HG03025 (cell line): Measurements from ENCODE around the gene DFFB.
"Not testable (repeated sequence)": the region's sequence is repeated elsewhere in the genome, so short reads cannot be mapped to it uniquely, and the experiment has no call there.

ENCODE experiments used
- ATAC-seq: cut with Tn5 transposase; IDR thresholded peaks from one replicate; pipeline ENCODE4 v1.9.1; 2021; ENCODE audit warnings: mild to moderate bottlenecking, moderate library complexity; ENCODE audit not compliant: unreplicated experiment, low FRiP score

DFFB gene

DNA sequence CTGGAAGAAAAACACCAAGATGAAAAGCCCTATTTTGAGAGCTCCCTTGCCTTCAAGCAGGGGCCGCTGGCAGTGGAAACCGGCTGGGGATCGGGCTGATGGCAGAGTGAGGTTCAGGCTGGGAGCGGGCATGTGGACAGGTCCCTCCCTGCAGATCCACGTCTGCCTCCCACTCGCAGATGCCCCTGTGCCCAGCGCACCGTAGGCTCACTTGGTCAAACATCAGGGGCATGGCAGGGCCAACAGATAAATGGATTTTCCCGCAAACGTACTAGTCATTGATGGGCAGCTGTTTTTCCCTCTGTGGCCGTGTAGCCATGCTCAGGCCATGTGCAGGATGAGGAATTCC, 49.4 kb downstream of the DFFB start:
- no peak for ATAC-seq

DNA sequence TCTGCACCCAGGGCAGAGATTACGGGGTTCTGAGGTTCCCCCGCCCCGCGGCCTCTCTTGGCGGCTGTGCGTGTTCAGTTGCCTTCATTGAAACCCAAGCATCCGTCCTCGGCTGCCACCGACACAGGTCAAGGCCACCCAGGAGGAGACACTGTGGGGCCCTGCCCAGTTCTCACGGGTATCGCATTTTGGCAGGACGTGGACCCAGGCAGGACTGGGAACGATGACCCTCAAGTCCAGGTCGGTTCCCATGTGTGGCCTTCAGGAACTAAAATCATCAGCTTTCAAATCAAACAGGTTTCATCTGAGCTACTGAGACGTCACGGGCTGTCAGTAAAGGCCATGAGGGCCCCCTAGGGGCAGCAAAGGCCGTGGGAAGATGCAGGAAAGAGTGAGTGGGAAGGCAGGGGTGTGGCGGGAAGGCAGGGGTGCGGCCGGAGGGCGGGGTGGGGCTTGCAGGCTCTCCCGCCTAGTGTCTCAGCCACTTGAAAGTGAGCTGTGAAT, 49.8 kb downstream of the DFFB start:
- ATAC-seq = no peak

DNA sequence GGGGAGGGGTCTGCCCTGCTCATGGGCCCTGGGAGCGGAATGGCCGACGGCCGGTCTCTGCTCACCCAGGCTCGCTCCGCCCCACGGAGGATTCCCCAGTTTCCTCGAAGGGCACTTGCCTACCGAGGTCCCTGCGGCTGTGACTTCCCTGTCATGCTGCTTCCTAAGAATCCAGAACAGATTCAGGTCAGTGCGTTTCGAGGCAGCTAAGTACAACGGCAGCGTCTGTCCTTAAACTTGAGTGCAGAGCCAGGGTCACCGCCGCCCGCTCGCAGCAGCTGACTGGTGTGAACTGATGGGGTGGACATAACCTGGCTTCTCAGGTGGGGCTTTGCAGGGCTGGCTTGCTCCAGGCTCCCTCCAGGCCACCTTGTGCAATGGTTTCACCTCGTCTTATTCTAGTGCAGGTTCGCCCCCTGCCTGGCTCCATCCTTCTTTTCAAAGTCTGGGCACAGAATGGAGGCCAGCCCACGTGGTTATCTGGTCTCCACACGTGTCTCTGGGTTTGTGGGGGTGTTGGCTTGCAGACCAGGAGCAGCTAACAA, 50.4 kb downstream of the DFFB start:
- no peak for ATAC-seq

DNA sequence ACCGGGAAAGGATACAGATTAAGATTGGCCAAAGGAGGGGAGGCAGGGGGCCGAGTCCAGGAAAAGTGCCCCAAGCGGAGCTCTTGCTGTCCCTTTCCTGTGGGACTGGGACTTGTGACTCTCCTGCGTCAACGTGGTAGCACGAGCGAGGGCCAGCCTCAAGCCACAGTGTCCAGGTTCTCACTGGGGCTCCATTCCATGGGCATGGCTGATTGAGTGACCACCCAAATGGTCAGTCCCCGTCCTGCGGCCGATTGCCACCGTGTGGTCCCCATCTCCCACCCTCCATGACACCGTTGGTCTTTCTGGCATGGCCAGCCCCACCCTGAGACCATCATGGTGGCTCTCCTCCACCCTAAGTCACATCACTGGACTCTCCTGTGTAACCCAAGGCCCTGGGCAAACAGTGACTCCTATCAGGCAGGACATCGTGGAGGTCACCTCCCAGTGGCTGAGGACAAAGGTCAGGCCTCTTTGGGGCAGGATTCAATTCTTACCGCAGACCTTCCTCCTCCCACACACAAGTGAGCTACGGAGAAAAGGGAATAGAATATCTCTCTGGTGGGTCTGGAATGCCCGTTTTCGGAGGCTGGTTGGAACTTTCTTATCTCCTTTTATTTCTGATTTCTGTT, 51.7 kb downstream of the DFFB start:
- ATAC-seq = no peak

DNA sequence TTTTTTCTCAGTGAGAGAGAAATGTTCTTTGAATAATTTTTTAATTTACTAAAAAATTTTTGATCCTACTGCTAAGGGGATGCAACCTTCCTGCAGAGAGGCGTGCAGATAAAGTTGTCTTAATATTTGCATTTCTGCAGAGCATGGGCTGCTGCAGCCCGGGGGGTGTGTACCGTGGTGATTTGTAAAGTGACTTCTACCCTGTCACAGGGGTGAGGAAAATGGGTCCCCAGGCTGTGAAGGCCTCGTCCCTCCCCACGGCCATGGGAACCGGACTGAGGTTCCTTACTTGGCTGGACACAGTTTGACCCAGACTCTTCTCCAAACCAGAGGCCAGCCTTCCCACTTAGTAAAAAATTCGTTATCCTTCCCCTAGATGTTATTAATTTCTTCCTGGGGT, 52.3 kb downstream of the DFFB start:
- ATAC-seq = no peak

DNA sequence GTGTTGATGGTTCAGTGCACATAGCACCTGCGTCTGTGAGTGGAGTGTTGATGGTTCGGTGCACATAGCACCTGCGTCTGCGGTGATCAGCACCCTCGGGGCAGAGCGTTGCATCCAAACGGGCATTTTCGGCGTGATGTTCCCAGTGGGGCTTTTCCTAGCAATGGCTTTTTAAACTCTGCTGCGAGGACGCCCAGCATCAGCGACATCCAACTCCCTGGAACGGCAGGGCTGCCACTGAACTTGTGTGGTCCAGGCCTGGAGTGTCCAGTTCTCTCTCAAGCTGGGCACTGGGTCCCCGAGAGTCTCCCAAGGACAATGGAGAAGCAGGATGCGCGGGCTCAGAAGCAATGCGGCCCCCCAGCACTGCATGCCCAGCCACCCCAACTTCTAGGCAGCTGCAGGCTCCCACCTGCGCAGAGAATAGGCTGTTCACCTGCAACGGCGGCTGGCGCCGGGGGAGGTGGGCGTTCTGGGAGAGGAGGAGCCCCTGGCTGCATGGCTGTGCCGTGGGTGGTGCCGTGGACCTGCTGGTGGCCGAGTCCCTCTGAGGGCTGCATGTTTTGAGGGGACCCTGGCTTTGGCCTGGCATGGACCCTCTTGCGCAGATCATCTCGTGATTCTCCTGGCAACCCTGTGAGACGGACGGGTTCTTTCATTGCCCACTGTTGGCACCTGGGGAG, 52.9 kb downstream of the DFFB start:
- ATAC-seq = no peak

DNA sequence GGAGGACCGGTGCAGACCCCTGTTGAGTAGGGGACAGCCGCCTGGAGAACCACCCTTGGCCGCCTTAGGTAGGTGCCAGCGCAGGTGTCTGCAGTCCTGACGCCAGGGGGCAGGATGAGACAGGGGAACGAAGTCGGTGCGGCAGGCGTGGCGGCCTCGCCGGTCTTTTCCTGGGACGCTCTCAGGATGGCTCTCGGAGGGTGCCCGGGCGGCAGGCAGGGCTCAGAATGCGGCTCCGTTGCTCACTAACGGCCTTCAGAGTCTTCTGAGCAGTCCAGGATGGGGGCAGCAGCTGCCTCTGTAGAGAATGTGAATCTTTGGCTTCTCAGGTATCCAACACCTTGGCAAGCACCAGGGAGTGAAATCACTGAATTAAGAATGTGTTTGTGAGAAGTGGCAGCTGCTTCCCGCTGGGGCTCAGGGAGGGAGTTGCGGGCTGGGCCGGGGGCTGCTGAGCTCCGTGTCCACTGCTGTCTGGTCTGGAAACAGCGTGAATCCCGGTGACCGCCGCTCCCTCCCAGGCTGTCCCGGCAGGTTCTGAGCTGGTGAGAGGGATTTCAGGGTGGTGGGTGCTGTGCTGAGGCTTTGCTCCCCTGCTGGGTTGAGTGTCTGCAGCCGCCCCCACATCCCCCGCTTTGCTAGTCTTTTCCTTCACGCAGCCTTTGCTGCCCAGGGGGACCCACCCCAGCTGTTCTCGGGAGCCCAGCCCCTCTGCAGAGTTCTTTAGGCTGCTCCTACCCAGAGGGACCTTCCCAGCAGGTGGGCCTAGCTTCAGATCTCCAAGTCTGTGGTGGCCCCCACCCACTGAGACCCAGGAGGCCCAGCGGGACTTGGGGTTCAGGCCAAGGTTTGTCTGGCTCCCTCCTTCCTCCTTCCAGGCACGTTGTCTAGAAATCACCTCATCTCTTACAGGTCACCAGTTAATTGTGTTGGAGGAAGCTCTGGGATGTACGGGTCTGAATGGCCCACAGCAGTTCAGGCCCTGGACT, 53.9 kb downstream of the DFFB start:
- ATAC-seq = no peak

DNA sequence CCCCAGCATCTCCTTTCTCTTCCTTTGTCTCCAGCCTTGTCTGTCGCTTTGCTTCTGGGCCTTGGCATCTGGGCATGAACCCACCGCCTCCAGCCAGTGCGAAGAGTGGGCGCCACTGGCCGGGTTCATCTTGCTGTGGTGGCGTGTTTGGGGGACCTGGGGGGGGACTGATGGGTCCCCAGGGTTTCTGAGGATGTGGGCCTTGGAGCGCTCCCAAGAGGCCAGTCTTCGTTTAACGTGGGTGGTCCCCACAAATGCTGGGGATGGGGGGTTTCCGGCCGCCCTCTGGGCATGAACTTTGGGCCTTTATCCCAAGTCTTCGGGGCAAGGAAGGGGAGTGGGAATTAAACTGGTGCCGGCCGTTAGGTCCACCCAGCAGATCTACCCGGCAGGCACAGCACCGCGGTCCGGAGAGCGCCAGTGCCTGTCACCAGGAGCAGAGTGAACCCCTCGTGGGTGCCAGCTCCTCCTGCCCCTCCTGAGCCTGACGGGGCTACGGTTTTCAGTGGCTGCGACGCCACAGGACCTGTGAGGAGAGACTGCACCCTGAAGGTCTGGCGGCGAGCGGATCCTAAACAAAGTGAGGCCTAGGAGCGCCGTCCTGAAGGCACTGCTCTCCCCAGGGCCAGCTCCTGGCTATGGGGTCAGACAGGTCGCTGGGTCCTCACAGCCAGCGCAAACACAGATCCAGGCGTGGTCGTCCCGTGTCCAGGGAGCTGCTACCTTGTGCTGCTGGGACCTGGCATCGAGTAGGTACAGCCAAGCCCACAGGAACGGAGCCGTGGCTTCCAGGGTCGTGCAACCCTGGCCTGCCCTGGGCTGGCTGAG, 54.9 kb downstream of the DFFB start:
- ATAC-seq = no peak

DNA sequence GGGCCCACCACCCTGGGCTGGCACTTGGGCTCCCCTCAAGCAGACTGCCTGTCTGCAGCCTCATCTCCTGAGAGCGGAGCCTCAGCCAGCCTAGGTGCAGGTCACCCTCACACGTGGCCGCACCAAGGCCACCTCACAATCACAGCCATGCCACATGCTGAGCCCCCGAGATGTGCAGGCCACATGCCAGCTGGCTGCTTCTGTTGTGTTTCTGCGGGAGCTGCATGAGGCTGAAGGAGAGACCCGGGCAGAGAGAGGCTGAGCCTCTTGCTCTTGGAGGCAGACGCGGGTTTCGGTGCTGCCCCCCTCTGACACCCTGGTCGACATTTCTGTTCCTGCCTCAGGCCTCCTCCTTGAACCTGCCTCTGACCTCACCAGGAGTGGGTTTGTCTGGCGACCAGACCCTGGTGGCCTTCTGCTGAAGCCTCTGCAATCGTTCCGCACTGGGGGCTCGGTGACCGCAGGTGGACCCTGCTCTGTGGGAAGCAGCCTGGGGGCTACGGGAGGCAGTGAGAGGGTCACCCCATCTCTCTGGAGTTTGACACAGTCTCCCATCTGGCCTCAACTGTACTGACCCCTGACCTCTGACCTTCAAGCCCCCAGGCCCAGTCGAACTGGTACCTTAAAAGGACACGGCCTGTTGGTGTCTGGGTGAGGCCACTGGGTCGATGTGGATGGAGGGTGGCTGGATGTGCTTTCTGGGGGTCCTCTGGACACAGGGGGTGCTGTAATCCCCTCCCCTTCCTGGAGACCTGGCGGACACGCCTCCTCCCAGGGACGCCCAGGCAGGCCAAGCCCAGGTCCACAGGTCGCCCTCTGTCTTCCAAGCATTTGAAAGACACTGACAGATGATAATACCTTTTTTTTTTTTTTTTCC, 55.8 kb downstream of the DFFB start:
- no peak for ATAC-seq

DNA sequence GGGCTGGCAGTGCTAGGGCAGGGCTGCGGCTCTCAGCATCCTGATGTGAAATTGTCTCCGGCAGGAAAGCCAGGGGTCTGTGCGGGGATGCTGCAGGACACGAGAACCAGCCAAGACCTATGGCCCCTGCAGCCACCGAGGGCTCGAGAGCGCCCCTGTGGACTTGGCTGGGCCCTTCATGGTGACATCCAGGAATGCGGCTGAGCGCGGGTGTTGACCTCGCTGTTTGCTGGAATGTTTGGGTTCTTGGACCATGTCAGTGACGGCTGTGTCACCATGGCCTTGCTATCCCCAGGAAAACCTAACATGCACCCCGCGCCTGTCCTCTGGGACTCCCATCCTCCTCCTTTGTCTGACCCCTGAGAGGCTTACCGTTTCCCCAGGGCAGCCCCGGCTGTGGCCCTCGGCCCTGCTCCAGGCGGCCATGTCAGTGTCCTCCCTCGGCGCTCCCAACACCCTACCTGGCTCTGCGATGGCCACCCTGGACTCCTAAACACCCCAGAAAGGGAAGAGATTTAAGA, 57.1 kb downstream of the DFFB start:
- no peak for ATAC-seq

DNA sequence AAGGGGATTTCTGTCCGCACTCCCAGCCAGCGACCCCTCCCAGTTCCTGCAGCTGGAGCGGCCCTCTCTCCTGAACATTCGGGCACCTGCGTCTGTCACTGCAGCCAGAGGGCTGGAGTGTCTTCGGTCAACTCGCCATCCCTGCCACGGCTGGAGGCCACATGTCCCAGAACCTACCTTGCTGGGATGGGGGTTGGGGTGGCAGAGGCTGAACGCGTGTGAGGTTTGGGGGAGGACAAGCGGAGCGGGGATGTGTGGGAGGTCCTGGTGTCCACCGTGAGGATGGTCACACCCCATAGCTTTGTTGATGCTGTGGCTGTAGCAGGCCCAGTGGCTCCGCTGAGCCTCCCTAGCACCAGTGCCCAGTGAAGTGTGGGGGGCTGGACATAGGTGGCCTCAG, 57.6 kb downstream of the DFFB start:
- ATAC-seq = no peak

DNA sequence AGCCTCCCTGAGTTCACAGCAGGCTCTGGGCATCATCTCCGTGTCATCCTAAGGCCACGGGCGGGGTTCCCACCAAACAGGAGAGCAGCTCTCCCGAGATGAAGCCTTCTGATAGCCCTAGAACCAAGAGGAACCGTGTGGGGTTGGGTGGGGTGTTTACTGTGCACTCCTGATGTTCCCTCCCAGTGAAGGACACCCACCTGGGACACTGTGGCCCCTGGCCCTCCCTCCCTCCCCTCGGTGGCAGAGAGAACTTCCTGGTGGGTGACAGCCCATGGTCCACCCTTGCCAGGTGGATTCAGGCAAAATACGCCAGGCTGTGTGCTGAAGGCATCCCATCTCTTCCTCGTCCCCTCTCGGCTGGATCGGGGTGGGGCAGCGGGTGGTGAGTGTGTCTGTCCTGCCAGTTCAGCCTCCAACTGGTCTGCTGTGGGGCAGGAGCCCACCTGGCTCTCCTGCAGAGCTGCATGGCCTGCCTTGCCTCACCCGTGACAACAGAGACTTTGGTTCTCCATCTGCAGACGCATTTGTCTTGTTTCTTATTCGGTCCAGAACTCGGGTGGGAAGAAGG, 58.4 kb downstream of the DFFB start:
- ATAC-seq = no peak

DNA sequence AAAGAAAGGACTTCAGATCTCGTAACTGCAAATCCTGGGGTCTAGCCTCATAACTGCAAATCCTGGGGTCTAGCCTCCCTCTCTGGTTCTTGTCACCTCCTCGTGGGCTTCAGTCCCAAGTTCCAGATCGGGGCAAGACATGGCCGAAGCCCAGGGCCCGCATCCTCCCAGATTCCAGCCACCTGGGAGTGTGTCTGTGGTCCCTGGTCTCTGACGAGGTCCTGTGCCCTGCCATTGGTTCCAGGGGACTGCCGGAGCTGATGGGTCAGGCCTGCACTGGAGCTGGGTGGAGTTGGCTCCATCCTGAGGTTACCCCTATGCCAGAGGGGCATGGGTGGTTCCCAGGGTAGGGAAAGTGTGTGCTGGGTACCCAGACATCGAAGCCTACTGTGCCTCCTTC, 60.5 kb downstream of the DFFB start:
- no peak for ATAC-seq

DNA sequence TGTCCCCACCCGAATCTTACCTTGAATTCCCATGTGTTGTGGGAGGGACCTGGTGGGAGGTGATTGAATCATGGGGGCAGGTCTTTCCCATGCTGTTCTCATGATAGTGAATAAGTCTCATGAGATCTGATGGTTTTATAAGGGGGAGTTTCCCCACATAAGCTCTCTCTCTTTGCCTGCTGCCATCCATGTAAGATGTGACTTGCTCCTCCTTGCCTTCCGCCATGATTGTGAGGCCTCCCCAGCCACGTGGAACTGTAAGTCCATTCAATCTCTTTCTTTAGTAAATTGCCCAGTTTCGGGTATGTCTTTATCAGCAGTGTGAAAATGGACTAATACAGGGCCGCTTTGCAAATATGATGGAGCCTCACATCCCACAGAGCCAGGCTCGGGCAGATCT, 61.1 kb downstream of the DFFB start:
- not testable (repeated sequence) for ATAC-seq

DNA sequence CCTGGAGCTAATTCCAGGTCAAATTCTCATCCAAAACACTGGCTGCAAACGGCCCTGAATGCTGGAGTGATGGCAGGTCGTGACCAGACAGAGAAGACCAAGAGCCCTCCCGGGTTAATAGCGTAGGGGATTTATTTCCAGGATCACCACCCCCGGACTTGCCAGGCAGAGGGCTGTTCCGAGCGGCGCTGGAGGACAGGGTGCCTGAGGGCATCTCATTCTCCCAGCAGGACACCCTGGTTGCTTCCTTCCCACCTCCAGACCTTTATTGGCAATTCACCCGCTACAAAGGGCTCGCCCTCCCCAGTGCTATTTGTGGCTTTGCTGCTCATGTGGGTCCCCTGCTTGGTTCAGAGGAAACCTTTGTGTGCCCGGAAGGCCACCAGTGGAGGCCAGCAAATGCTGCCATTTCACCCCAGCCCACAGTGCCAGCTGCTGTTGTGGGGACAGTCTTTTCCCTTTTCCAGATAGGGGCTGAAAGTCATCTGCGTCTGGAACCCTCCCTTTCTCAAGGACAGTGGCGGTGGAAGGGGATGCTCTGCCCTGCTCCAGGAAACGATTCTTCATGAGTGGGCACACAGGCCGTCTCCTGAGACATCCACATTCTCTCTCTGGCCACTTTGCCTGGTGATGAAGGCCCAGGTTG, 61.8 kb downstream of the DFFB start:
- no peak for ATAC-seq

DNA sequence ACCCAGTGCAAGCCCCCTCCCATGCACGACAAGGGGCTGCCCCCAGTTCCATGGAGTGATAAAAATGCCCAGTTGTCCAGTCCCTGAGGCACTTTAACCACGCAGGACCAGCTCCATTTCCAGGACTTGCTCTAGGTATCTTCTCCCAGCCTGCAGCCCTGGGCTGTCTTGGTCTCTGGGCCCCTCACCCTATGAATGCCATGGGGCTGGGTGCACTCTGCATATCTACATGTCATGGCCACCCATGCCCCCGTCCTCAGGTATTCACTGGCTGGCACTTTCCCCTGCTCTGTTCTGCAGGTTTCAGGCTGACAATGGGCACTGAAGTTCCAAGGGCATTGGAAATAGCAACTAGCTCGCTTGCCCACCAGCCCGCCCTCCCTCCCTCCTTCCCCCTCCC, 62.4 kb downstream of the DFFB start:
- no peak for ATAC-seq

DNA sequence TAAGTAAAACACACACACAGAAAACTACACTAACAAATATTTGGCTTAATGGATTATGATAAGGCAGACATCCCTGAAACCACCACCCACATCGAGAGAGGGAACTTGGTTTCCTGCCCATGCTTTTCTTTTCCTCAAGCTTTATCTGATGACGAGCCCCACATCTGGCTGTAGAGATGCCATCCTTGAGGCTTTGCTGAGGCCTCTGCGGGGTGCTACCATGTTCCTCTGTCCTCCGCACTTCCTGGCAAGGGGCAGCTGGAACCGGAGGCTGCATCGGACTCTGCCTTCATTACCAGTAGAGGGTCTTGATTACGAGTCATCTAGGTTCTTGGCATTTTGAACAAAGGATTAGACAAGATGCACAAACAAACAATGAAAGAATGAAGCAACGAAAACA, 64.5 kb downstream of the DFFB start:
- ATAC-seq = no peak

DNA sequence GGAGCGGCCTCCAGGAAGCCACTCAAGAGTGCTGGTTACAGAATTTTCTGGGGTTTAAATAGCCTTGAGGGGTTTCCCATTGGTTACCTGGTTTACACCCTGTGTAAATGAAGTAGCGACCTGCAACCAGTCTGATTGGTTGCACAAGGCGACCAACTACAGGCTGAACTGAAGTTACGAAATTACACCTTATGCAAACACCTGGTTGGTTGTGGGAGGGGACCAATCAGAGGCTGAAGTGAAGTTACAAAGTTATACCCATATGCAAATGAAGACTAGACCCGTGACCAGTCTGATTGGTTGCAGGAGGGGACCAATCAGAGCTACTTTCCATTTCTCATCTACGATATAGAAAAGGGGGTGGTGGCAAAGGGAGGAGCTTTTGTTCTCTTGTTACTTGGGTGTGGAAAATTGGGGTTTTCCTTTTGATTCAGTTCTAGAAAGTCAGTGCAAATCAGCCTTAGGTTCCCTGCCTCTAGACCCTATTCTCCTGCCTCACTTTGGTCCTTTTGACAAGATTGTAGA, 65.0 kb downstream of the DFFB start:
- ATAC-seq = no peak
